Renal cortex interstitium (tissue), 15 donors: ENCODE measurements around the gene POMGNT1. TPM values are rescaled to one million over a fixed set of nuclear protein-coding genes. Genes with fewer than 3 reads are reported as not detected.
A peak's percentile ranks its signal among the peaks of the same experiment; 100 is the strongest.
"Not testable (repeated sequence)": the region's sequence is repeated elsewhere in the genome, so short reads cannot be mapped to it uniquely, and the experiment has no call there.

ENCODE experiments used
- DNase-seq, 11 donors: peaks; one replicate each; pipeline ENCODE4 v3.0.0-alpha.2; 2013; ENCODE audit warnings: low read depth in 9 of 11, low spot score in 4 of 11; ENCODE audit errors: extremely low read depth in 1 of 11
- long read RNA-seq, 16 experiments: transcript quantifications; one replicate each; lab custom pipeline, GENCODE V29; 2026
- polyA plus RNA-seq, 3 donors: library from polyadenylated mRNA; unstranded; fragments of 120-200 nt; gene quantifications; one replicate each; pipeline ENCODE4 v1.2.1, GENCODE V29; 2013; ENCODE audit not compliant: insufficient read length in 3 of 3

Gene POMGNT1
- 10 to 100 TPM; 71.1 to 92.8 (median 80.0) TPM for polyA plus RNA-seq
- long read RNA-seq, donor 1, transcript POMGNT1-201 (22 exons, 2,728 nt): major isoform, 11 of 11 reads
- long read RNA-seq, donor 1, partial matches to known transcripts: 0 of 11 reads
- long read RNA-seq, donor 1, other reads (novel, unspliced or antisense): 0 of 11 reads
- long read RNA-seq, donor 2, transcript POMGNT1-201 (22 exons, 2,728 nt): major isoform, 5 of 5 reads
- long read RNA-seq, donor 2, partial matches to known transcripts: 0 of 5 reads
- long read RNA-seq, donor 2, other reads (novel, unspliced or antisense): 0 of 5 reads
- long read RNA-seq, donor 3, transcript POMGNT1-201 (22 exons, 2,728 nt): major isoform, 6 of 6 reads
- long read RNA-seq, donor 3, partial matches to known transcripts: 0 of 6 reads
- long read RNA-seq, donor 3, other reads (novel, unspliced or antisense): 0 of 6 reads
- long read RNA-seq, donor 4, transcript POMGNT1-201 (22 exons, 2,728 nt): major isoform, 8 of 10 reads
- long read RNA-seq, donor 4, partial matches to known transcripts: 0 of 10 reads
- long read RNA-seq, donor 4, other reads (novel, unspliced or antisense): 0 of 10 reads
- long read RNA-seq, donor 5: 0 reads
- long read RNA-seq, donor 6, partial matches to known transcripts: 0 of 5 reads
- long read RNA-seq, donor 6, other reads (novel, unspliced or antisense): 0 of 5 reads
- long read RNA-seq, donor 7, transcript POMGNT1-201 (22 exons, 2,728 nt): major isoform, 10 of 12 reads
- long read RNA-seq, donor 7, partial matches to known transcripts: 0 of 12 reads
- long read RNA-seq, donor 7, other reads (novel, unspliced or antisense): 0 of 12 reads
- long read RNA-seq, donor 8, transcript POMGNT1-201 (22 exons, 2,728 nt): major isoform, 11 of 19 reads
- long read RNA-seq, donor 8, partial matches to known transcripts: 7 of 19 reads
- long read RNA-seq, donor 8, other reads (novel, unspliced or antisense): 0 of 19 reads
- long read RNA-seq, donor 9, transcript POMGNT1-201 (22 exons, 2,728 nt): major isoform, 10 of 10 reads
- long read RNA-seq, donor 9, partial matches to known transcripts: 0 of 10 reads
- long read RNA-seq, donor 9, other reads (novel, unspliced or antisense): 0 of 10 reads
- long read RNA-seq, donor 10, transcript POMGNT1-201 (22 exons, 2,728 nt): major isoform, 9 of 9 reads
- long read RNA-seq, donor 10, partial matches to known transcripts: 0 of 9 reads
- long read RNA-seq, donor 10, other reads (novel, unspliced or antisense): 0 of 9 reads
- long read RNA-seq, donor 11, transcript POMGNT1-201 (22 exons, 2,728 nt): major isoform, 10 of 16 reads
- long read RNA-seq, donor 11, partial matches to known transcripts: 6 of 16 reads
- long read RNA-seq, donor 11, other reads (novel, unspliced or antisense): 0 of 16 reads
- long read RNA-seq, donor 12, transcript POMGNT1-201 (22 exons, 2,728 nt): major isoform, 5 of 5 reads
- long read RNA-seq, donor 12, partial matches to known transcripts: 0 of 5 reads
- long read RNA-seq, donor 12, other reads (novel, unspliced or antisense): 0 of 5 reads
- long read RNA-seq, donor 13, transcript POMGNT1-201 (22 exons, 2,728 nt): major isoform, 11 of 11 reads
- long read RNA-seq, donor 13, partial matches to known transcripts: 0 of 11 reads
- long read RNA-seq, donor 13, other reads (novel, unspliced or antisense): 0 of 11 reads
- long read RNA-seq, donor 14, transcript POMGNT1-201 (22 exons, 2,728 nt): major isoform, 9 of 9 reads
- long read RNA-seq, donor 14, partial matches to known transcripts: 0 of 9 reads
- long read RNA-seq, donor 14, other reads (novel, unspliced or antisense): 0 of 9 reads
- long read RNA-seq, donor 15, partial matches to known transcripts: 0 of 4 reads
- long read RNA-seq, donor 15, other reads (novel, unspliced or antisense): 0 of 4 reads
- long read RNA-seq, donor 16, transcript POMGNT1-201 (22 exons, 2,728 nt): major isoform, 17 of 61 reads
- long read RNA-seq, donor 16, partial matches to known transcripts: 24 of 61 reads
- long read RNA-seq, donor 16, other reads (novel, unspliced or antisense): 18 of 61 reads

DNA sequence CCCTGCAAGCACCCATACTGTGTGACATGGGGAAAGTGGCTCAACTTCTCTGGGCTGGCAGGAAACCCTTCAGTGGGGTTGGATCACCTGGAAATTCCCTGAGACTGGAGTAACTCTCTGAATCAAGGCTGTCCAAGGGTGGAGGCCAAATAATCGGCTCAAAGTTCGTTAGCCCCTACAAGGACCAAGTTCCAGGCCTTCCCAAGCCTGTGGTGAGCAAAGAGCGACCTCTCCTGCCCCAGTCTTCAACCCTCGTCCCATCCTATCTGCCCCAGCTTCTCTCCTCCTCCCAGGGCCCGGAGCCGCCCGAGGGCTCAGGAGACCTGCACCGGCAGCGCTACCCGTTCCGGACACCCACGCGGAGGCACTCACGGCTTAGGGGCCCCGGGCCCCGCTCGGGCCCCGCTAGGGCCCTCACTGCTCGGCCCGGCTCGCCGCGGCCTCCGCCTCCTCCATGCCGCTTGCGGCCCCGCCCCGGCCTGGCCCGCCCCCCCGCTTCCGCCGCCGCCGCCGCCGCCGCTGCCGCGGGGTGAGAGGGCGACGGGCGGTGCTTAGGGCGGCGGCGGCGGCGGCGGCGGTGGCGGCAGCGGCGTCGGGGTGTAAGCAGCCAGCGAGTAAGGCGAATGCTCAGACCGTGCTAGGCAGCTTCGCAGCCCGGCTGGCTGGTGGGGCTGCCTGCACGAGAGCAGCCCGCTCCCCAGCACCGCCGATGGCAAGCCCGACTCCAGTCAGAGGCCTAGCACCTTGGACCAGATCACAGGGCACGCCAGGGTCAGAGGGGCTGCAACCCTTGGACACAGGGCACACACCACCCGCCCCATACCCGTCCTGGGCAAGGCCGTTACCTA lies at the start of gene POMGNT1:
POMGNT1 (minus strand) TSS at position 471 of the 848 bp plus-strand sequence. CDS start 613 bp downstream, outside the sequence.
- peak in 2 of 11 donors; percentile 59 to 64 for DNase-seq

DNA sequence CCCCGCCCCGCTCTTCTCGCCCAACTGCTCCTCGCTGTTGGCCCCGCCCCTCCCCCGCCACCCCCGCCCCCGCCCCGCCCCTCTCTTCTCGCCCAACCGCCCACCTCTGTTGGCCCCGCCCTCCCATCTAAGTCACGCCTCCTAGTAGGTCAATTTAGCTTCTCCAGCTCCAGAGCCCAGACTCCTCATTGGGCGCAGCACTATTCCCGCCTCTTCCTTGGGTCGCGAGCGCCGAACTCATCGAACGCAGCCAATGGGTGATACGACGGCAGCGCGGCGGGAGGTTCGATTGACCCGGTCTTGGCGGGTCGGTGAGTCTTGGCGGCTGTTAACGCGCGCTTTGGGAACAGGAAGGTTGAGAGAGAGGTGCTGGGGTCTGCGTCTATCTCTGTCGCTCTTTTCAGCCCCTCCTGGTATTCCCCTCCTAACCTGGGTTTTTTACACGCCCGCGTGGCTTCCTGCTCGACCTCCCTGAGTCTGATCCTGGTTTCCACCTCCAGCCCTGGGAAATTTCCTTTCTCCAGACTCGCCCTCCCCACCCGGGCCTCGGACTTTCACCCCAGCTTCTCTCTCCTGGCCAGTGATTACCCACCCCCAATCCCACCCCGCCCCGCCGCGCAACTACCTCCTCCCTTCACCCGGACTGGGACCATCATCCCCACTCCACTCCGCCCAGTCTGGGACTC lies 49.3 kb upstream of the POMGNT1 start, which contains the start of gene RAD54L:
RAD54L (plus strand) TSS at position 328 of the 686 bp plus-strand sequence. CDS start 643 bp downstream, outside the sequence.
- DNase-seq: peak; percentile 89 to 99 (median 96)

DNA sequence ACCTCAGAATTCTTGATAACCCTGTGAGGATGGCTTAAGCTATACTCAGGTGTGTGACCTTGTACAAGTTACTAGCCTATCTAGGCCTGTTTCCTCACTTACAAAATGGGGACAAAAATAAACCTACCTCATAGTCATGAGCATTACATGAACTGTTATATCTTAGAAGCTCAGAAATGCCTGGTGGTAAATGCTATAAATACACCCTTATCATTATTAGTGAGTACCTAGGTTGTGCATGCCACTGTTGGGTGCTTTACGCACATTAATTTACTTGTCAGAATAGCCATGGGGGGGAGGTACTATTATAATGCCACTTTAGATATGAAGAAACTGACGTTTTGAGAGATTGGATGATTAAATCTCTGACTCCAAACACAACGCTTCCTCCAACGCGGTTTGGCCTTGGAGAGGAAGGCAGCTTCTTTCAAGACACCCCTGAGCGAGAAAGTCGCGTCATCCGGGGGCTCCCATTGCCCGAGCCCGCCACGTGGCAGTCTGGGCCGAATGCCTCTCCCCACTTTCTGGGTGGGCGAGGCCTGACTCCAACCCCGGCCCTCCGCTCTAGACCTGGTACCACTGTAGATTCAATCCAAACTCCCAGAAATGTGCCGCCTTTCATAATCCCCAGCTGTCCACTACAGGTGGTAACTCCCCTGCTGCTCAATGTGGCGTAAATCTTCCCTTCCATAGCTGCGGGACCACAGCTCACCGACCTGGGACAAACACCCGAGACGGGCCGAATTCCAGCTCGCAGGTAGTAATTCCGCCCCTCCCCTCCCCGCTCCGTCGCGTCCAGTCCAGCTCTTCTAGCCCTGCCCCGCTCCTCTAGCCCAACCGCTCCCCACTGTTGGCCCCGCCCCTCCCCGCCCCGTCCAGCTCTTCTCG lies 48.6 kb upstream of the POMGNT1 start:
- DNase-seq: peak in 5 of 11 donors; percentile 37 to 75 (median 46)

DNA sequence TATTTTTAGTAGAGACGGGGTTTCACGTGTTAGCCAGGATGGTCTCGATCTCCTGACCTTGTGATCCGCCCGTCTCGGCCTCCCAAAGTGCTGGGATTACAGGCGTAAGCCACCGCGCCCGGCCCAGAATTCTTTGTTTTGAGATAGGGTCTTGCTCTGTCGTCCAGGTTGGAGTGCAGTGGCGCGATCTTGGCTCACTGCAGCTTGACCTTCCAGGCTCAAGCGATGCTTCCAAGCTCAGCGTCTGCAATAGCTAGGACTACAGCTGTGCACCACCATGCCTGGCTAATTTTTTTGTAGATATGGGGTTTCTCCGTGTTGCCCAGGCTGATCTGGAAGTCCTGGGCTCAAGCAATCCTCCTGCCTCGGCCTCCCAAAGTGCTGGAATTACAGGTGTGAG lies 47.9 kb upstream of the POMGNT1 start:
- DNase-seq: not testable (repeated sequence)

DNA sequence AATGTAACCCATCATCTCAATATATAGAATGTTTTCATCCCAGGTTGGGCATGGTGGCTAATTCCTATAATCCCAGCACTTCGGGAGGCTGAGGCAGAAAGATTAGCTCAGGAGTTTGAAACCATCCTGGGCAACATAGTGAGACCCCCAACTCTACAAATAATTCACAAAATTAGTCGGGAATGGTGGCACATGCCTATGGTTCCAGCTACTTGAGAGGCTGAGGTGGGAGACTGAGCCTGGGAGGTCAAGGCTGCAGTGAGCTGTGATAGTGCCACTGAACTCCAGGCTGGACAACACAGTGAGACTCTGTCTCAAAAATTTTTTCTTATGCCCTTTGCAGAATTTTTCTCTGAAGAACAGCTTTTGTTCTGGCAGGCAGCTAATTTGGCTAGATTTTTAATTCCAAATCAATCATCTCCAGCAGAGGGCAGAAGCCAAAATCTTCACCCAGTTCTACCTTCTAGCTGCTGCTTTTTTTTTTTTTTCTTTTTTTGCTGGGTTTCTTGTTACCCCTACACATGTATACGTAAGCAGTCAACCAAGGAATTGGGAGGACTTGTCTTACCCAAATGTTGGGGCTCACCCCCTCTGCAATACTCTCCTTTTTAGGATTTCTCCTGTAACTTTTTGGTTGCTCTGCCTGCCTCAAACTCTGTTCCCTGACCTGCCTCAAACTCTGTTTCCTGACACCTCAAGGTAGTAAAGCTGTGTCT lies 46.6 kb upstream of the POMGNT1 start:
- no peak for DNase-seq

DNA sequence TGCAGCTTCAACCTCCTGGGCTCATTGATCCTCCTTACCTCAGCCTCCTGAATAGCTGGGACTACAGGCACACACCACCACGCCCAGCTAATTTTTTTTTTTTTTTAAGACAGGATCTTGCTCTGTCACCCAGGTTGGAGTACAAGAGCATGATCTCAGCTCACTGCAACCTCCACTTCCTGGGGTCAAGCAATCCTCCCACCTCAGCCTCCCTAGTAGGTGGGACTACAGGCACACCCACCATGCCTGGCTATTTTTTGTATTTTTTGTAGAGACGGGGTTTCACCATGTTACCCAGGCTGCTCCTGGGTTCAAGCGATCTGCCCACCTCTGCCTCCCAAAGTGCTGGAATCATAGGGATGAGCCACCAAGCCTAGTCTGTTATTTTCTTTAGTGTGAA lies 45.6 kb upstream of the POMGNT1 start:
- not testable (repeated sequence) for DNase-seq

DNA sequence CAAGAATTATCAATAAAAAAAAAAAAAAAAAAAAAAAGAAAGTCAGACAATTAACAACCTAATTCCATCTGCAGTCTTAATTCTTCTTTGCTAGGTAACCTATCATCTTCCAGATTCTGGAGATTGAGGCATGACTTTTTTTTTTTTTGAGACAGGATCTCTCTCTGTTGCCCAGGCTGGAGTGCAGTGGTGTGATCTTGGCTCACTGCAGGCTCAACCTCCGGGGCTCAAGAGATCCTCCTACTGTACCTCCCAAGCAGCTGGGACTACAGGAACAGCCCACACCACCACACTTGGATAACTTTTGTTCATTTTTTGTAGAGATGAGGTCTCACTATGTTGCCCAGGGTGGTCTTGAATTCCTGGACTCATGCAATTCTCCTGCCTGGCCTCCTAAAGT lies 44.7 kb upstream of the POMGNT1 start:
- no peak for DNase-seq

DNA sequence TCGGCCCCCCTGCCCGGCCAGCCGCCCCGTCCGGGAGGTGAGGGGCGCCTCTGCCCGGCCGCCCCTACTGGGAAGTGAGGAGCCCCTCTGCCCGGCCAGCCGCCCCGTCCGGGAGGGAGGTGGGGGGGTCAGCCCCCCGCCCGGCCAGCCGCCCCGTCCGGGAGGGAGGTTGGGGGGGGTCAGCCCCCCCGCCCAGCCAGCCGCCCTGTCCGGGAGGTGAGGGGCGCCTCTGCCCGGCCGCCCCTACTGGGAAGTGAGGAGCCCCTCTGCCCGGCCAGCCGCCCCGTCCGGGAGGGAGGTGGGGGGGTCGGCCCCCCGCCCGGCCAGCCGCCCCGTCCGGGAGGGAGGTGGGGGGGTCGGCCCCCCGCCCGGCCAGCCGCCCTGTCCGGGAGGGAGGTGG lies 43.5 kb upstream of the POMGNT1 start:
- DNase-seq: not testable (repeated sequence)

DNA sequence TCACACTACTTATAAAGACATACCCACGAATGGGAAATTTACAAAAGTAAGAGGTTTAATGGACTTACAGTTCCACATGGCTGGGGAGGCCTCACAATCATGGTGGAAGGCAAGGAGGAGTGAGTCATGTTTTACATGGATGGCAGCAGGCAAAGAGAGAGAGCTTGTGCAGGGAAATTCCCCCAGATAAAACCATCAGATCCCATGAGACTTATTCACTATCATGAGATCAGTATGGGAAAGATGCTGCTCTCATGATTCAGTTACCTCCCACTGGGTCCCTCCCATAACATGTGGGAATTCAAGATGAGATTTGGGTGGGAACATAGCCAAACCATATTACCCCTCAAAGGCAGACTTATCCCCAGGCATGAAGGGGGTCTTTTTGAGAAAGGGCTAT lies 40.6 kb upstream of the POMGNT1 start:
- not testable (repeated sequence) for DNase-seq

DNA sequence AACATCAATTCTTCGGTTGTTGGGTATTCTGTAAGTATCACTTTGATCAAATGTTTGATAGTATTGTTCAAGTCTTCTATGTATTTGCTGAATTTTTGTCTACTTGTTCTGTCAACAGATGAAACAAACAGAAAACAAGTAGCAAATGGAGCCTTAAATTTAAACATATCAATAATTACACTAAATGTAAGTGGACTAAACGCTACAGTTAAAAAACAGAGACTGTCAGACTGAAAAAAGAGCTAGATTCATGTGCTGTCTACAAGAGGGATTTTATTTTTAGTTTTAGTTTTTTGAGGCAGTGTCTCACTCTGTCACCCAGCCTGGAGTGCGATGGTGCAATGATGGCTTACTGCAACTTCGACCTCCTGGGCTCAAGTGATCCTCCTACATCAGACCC lies 38.6 kb upstream of the POMGNT1 start:
- no peak for DNase-seq

DNA sequence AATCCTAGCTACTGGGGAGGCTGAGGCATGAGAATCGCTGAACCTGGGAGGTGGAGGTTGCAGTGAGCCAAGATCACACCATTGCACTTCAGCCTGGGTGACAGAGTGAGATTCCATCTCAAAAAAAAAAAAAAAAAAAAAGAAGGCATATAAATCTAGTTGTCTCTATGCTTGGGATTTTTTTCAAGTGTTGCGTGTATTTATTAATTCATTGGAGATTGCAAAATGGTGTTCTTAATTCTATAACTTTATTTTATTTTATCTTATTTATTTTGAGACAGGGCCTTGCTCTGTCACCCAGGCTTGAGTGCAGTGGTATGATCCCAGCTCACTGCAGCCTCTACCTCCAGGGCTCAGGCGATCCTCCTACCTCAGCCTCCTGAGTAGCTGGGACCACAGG lies 33.0 kb upstream of the POMGNT1 start:
- not testable (repeated sequence) for DNase-seq

DNA sequence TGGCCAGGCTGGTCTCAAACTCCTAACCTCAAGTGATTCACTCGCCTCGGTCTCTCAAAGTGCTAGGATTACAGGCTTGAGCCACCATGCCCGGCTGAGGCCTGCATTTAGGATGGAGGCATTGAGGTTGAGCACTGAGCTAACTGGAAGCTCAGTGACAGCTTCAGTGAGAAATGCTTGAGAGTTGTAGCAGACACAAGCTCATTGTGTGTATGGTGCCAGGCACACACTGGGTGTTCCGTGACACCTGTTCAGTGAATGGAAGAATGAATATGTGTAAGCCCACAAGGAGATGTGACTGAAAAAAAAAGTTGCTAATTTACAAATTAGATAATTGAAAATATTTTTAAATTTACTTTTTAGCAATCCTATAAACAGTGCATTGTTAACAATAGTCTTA lies 26.7 kb upstream of the POMGNT1 start:
- no peak for DNase-seq

DNA sequence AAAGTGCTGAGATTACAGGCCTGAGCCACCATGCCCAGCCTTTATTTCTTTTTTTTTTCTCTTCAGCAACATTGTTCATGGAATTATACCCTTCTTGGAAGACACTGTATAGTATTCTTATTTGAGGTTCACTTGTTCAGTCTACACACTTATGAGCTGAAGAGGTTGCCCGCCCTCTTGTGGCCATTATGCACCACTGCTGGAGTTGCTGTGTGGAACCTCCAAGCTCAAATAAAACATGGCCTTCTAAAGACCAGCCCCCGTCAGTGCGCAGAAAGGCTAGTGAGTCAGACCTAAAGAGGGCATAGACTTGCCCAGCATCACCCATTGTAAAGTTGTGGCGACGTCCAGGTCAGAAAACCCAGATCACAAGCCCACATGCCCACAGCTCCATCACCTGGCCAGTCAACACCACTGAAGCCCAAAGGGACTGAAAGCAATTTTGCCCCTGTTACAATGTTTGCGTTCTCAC lies 25.3 kb upstream of the POMGNT1 start:
- peak in 7 of 11 donors; percentile 50 to 78 (median 66) for DNase-seq

DNA sequence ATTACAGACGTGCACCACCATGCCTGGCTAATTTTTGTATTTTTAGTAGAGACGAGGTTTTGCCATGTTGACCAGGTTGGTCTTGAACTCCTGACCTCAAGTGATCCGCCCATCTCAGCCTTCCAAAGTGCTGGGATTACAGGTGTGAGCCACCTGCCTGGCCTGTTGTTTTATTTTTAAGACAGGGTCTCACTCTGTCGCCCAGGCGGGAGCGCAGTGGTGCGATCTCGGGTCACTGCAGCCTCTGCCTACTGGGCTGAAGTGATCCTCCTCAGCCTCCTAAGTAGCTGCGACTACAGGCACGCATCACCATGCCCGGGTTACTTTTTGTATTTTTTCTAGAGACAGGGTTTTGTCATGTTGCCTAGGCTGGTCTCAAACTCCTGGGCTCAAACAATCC lies 24.8 kb upstream of the POMGNT1 start:
- not testable (repeated sequence) for DNase-seq
